Mesodermal cell (in vitro differentiated cells): ENCODE data around the gene C1orf35.

Experiments used
- H3K27ac ChIP-seq: 2 replicates; pipeline ENCODE4 v1.7.0; 2013; ENCODE audit warnings: mild to moderate bottlenecking, low read depth, low read length, moderate library complexity; ENCODE audit not compliant: severe bottlenecking
- H3K36me3 ChIP-seq: 2 replicates; pipeline ENCODE4 v1.7.1; 2013; ENCODE audit warnings: mild to moderate bottlenecking, low read length, moderate library complexity; ENCODE audit not compliant: control insufficient read depth, insufficient read depth
- H3K4me1 ChIP-seq: one replicate; pipeline ENCODE4 v1.7.1; 2013; ENCODE audit warnings: mild to moderate bottlenecking, low read length; ENCODE audit not compliant: insufficient read depth, control insufficient read depth, poor library complexity, severe bottlenecking
- H3K4me3 ChIP-seq: 2 replicates; pipeline ENCODE4 v1.7.0; 2013; ENCODE audit warnings: low read length, control low read depth, mild to moderate bottlenecking; ENCODE audit not compliant: insufficient read depth, poor library complexity, severe bottlenecking; ENCODE audit errors: extremely low read depth
- H3K9me3 ChIP-seq: 2 replicates; pipeline ENCODE4 v1.7.1; 2013; ENCODE audit warnings: mild to moderate bottlenecking, low read length, moderate library complexity; ENCODE audit not compliant: control insufficient read depth
- WGBS, 2 experiments: methylation state at CpG; one replicate each; pipeline ENCODE4 v1.1.5; 2013; ENCODE audit warnings: missing lambda C conversion rate in 2 of 2; ENCODE audit not compliant: insufficient coverage in 2 of 2; 5-methylcytosine and 5-hydroxymethylcytosine counted together

Gene C1orf35

DNA sequence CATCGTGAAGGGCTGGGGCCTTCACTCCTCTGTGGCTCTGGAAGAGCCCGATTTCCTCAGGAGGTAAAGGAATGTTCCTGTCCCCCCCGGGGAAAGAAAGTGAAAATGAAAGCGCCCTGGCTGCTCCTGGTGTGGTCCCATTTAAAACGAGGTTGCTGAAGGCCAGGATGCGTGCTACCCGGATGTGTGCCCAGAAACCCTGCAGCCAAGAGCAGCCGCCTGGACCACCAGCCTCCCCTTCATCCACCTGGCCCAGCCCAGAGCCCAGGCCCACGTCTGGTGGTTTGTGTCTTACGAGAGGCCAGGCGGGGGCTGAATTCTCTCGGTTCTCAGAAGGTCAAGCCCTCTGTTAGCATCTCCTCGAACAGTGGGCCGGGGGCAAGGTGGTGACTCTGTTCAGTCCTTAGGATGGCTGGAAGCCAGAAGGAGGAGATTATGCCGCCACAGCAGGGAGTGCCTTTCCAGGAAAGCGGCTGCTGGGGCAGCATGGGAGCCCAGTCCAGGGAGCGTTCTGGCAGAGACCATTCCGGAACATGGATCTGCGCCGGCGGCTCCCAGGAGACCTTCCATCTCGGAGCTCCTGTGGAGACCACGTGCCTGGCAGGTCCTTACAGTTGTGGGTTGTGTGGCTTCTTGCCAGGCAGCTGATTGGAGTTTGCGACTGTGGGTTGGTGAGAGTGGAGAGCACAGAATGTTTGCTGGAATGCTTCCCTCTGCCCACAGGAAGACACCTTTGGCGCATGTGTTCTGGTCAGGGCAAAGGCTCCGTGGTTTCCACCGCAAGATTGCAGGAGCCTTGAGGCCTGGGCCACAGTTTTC lies 38.3 kb upstream of the C1orf35 start:
- Histone ChIP-seq H3K36me3 (peaks cover 23% of the 10 kb centered on the region), H3K27ac (no peak overlapping the region), H3K9me3 (no peaks in the 10 kb centered on the region), H3K4me3 (peak overlapping the region; percentile 95), H3K4me1 (peaks cover 4% of the 10 kb centered on the region)
- 85 to 87% methylated on average over 23 to 27 of the region's 27 CpGs for WGBS, 2 experiments

DNA sequence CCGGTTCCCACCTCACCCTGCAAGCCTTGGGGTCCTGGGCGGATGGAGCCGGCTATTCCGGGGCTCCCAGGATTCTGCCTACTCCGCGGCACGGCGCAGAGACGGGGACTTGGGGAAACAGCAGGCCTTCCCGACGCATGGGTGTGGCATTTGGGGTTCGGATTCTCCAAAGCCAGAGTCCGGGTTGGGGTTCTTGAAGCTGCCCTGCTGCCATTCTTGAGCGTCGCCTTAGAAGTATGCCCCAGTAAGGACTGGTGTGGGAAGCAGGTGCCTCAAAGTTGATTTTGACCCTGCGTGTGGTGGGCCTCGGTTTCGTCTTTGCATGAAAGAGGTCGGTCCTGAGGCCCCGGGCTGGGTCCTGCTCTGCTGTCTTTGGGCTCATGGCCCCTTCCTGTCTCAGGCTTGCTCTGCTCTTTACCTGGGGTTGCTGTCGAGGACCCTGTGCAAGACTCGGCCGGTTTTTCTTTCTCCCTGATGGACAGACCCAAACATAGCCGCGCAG lies 37.6 kb upstream of the C1orf35 start:
- peaks cover 16% of the 10 kb centered on the region for H3K36me3 ChIP-seq
- H3K9me3 ChIP-seq = no peaks in the 10 kb centered on the region
- peak overlapping the region; percentile 95 for H3K4me3 ChIP-seq
- H3K27ac ChIP-seq = peak overlapping the region; percentile 92
- peaks cover 4% of the 10 kb centered on the region for H3K4me1 ChIP-seq
- 20 to 24% methylated on average over 19 to 25 of the region's 25 CpGs for WGBS, 2 experiments

DNA sequence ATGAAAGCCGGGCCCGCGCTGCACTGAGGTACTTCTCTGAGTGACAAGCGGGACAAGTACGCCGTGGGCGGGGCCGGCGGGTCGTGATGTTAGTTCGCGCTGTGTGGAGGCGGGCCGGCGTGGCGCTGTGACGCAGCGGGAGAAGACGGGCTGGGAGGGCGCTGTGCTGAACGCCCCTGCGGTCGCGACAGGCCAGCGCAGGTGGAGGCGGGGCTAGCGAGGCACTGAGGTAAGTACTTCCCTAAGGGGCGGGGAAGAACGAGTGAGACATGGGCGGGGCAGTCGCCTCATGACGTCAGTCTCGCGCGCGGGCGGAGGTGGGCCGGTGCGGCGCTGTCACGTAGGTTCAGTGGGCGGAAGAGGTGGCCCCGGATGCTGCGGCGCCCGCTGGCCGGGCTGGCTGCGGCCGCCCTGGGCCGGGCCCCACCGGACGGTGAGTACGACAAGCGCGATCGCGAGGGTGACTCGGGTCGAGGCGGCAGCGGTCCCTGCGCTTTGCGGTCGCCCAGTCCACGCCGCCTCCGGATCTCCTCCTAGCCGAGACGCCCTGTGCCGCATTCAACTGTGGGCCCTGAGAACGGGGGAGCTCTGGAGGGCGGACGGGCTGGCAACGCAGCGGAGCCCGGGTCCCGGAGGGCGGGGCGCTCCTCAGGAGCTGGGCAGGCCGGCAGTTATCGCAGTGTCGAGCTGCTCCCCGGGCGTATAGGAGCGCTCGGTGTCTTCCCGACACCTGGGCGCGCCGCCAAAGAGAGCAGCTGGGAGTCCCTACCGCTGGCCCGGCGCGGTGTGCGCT lies 37.0 kb upstream of the C1orf35 start, which contains the start of gene GUK1:
Gene GUK1, plus strand, starts transcription at position 349 of the 793 bp plus-strand sequence. Its CDS starts 24 bp downstream, at position 373.
- Histone ChIP-seq H3K36me3 (peaks cover 10% of the 10 kb centered on the region), H3K4me3 (peak within 1 kb of the TSS; percentile 95), H3K4me1 (peaks cover 4% of the 10 kb centered on the region), H3K9me3 (no peaks in the 10 kb centered on the region), H3K27ac (peak within 1 kb of the TSS; percentile 92)
- WGBS, 2 experiments = 0% methylated on average over 76 to 94 of the region's 95 CpGs

DNA sequence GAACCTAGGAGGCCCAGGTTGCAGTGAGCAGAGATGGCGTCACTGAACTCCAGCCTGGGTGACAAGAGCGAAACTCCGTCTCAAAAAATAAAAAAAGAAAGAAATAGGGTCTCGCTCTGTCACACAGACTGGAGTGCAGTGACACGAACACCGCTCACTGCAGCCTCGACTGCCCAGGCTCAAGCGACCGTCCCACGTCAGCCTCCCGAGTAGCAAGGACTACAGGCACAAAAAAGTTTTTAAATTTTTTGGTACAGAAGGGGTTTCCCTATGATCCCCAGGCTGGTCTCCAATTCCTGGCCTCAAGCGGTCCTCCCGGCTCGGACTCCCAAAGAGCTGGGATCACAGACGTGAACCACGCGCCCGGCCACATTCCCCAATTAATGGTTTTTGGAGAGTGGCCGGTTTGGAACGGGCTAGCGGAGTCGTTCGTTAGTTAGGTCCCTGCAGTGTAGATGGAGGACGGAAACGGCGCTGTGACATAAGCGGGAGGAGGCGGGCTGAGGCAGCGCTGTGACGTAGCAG lies 36.3 kb upstream of the C1orf35 start:
- Histone ChIP-seq H3K4me1 (peaks cover 4% of the 10 kb centered on the region), H3K27ac (peak overlapping the region; percentile 73), H3K9me3 (no peaks in the 10 kb centered on the region), H3K4me3 (peak overlapping the region; percentile 95), H3K36me3 (peaks cover 7% of the 10 kb centered on the region)
- 30% methylated on average over 27 to 28 of the region's 30 CpGs for WGBS, 2 experiments

DNA sequence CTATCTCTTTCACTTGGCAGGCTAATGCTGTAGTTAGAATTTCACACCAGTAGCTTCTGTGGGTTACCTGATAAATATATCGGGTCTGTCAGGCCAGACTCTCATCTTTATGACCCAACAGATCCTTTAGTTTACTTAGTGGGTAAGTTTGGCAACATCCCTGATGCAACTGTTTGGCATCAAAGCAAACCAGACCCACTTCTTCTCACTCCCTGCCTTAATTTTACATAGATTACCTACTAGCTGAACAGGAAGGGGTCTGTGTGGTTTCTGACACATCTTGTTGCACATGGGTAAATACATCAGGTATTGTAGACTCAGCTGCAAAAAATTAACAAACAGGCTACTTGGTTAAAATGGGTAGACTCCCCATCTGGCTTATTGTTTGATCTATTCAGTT lies 33.8 kb upstream of the C1orf35 start:
- no peaks in the 10 kb centered on the region for H3K9me3 ChIP-seq
- no peak overlapping the region for H3K4me3 ChIP-seq
- H3K36me3 ChIP-seq = peaks cover 5% of the 10 kb centered on the region
- 67 to 80% methylated on average over 1 of the region's 1 CpG for WGBS, 2 experiments
- H3K27ac ChIP-seq = no peak overlapping the region
- peaks cover 4% of the 10 kb centered on the region for H3K4me1 ChIP-seq

DNA sequence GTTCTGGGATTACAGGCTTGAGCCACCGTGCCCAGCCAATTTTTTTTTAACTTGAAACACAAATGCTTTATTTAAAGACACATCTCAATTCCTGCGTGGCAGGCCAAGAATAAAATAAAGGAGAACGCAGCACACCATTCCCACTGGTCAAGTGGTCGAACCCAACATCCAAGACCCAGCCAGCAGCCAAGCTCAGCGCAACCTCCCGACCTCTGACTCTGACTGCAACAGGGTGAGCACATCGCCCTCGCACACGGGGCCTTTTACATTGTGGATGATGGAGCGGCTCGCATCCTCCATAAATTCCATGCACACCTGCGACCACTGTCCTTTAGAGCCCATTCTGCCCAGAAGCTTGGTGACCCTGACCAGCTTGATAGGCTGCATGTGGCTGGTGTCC lies 31.5 kb upstream of the C1orf35 start:
- 84 to 91% methylated on average over 9 to 11 of the region's 12 CpGs for WGBS, 2 experiments
- Histone ChIP-seq H3K9me3 (no peaks in the 10 kb centered on the region), H3K36me3 (no peaks in the 10 kb centered on the region), H3K4me1 (no peaks in the 10 kb centered on the region), H3K27ac (no peak overlapping the region), H3K4me3 (no peak overlapping the region)

DNA sequence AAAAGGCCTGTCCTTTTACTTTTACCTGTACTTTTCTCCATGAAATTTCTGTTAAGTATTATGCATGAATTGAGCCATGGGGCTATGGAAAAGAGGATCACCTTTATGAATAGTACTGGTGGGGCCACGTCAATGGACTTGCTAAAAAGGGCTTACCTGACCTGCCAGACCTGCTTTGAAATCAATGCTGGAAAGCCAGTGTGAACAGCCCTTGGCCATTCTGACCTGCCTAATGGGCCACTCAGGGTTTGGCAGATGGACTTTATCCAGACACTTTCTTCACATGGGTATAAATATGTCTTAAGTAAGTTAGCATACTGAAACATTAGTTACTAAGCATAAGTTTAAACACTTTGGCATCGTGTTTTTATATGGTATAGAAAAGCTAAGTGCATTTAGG lies 28.6 kb upstream of the C1orf35 start:
- H3K27ac ChIP-seq = no peak overlapping the region
- no peak overlapping the region for H3K4me3 ChIP-seq
- H3K9me3 ChIP-seq = no peaks in the 10 kb centered on the region
- H3K4me1 ChIP-seq = no peaks in the 10 kb centered on the region
- no peaks in the 10 kb centered on the region for H3K36me3 ChIP-seq
- WGBS, 2 experiments = 82 to 88% methylated on average over 1 to 2 of the region's 2 CpGs

DNA sequence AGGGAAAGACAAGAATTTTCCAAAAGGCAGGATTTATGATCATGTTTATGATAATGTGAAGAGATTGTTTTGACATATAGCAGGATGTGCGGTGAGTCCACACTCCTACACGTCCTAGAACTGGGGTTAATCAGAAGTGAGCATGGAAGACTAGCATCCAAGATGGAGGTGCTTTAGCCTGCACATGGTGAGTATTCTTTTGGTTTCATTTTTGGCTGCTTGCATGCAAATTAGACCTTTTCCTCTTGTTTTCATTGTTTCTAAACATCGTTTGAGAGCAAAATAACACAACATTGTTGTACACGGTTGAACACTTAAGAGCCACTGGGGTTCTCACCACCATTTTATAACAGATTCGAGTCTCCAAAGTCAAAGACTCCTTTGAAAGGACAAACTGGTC lies 22.1 kb upstream of the C1orf35 start:
- Histone ChIP-seq H3K9me3 (peaks cover 1% of the 10 kb centered on the region), H3K4me1 (no peaks in the 10 kb centered on the region), H3K4me3 (no peak overlapping the region), H3K27ac (no peak overlapping the region), H3K36me3 (no peaks in the 10 kb centered on the region)
- 74 to 90% methylated on average over 3 to 5 of the region's 5 CpGs for WGBS, 2 experiments

DNA sequence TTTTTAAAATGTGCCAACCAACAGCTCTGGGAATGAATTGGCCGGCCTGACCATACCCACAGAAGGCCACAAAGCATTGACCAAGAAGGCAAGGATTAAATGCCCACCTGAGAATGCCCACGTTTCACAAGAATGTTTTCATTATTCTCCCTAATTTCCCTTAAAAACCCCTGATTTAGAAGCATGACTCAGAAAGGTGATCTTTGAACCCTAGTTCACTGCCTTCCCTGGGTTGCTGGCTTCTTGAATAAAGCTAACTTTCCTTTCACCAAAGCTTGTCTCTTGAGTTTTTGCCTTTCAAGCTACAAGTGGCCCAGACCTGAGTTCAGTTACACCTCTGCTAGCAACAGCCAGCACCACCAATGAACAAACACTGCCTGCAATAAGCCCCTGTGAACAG lies 20.4 kb upstream of the C1orf35 start:
- Histone ChIP-seq H3K9me3 (peaks cover 17% of the 10 kb centered on the region), H3K4me3 (no peak overlapping the region), H3K4me1 (no peaks in the 10 kb centered on the region), H3K36me3 (no peaks in the 10 kb centered on the region), H3K27ac (no peak overlapping the region)
- 67 to 83% methylated on average over 1 of the region's 2 CpGs for WGBS, 2 experiments

DNA sequence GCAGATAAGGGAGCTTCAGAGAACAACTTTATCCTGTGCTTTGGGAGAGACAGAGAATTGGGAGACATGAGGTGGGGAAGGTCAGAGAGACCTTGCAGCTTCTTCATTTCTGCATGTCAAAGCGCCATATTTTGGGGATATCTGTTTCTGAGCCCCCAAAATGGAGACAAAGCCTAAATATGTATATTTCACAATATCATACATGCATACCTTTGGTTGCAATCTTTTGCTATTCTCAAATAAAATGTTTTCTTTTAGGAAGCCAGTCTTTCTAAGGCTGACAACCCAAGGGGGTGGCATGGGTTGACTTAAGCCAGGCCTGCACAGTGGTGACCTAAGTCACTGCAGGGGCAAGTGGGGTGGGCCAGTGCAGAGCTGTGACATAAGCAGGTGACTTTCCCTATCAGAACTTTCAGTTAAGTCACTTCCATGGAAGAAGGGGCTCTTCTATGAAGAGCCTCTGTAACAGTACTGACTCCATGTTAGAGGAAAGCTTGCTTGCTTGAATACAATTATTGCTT lies 19.9 kb upstream of the C1orf35 start:
- Histone ChIP-seq H3K36me3 (no peaks in the 10 kb centered on the region), H3K27ac (no peak overlapping the region), H3K4me1 (no peaks in the 10 kb centered on the region), H3K4me3 (no peak overlapping the region), H3K9me3 (peaks cover 22% of the 10 kb centered on the region)
- WGBS, 2 experiments = no CpG with 5 or more reads among the region's 1 CpG
